Muscle layer of duodenum (tissue), 2 donors: ENCODE data around the gene TNFAIP6.
"Not testable (repeated sequence)": the region's sequence is repeated elsewhere in the genome, so short reads cannot be mapped to it uniquely, and the experiment has no call there.

ENCODE experiments used
- H3K27ac ChIP-seq: one replicate; pipeline ENCODE4 v1.7.0; 2013; ENCODE audit warnings: mild to moderate bottlenecking, low read length
- H3K27me3 ChIP-seq: one replicate; pipeline ENCODE4 v1.7.0; 2013; ENCODE audit warnings: low read depth, mild to moderate bottlenecking, control low read depth, low read length
- H3K36me3 ChIP-seq, 2 donors: one replicate each; pipeline ENCODE4 v1.7.0; 2013; ENCODE audit warnings: low read length in 2 of 2, control low read depth in 1 of 2, mild to moderate bottlenecking in 1 of 2; ENCODE audit not compliant: insufficient read depth in 2 of 2, control insufficient read depth in 1 of 2
- H3K4me1 ChIP-seq, 2 donors: one replicate each; pipeline ENCODE4 v1.7.0; 2013; ENCODE audit warnings: low read length in 2 of 2, mild to moderate bottlenecking in 2 of 2, control low read depth in 1 of 2, moderate library complexity in 1 of 2; ENCODE audit not compliant: insufficient read depth in 2 of 2, control insufficient read depth in 1 of 2
- H3K4me3 ChIP-seq, 2 donors: one replicate each; pipeline ENCODE4 v1.7.0; 2013; ENCODE audit warnings: low read length in 2 of 2, low read depth in 1 of 2, mild to moderate bottlenecking in 1 of 2
- H3K9me3 ChIP-seq, 2 donors: one replicate each; pipeline ENCODE4 v1.7.0; 2013; ENCODE audit warnings: low read length in 2 of 2, control low read depth in 1 of 2, mild to moderate bottlenecking in 1 of 2; ENCODE audit not compliant: control insufficient read depth in 1 of 2
- donor health status: healthy.

TNFAIP6 gene

GRCh38 chr2:151357359-151357758, at the start of gene TNFAIP6:
TSS of gene TNFAIP6 (plus strand) at chr2:151357592. CDS start at chr2:151357667, 75 bp downstream.
- H3K4me1 ChIP-seq: no peaks in the 10 kb centered on the region
- peak within 1 kb of the TSS; percentile 42 to 50 for H3K4me3 ChIP-seq
- H3K27ac ChIP-seq: peak within 1 kb of the TSS; percentile 78

GRCh38 chr2:151310313-151310712, 47.1 kb upstream of the TNFAIP6 start:
- H3K4me1 ChIP-seq, H3K27ac ChIP-seq, H3K27me3 ChIP-seq, H3K36me3 ChIP-seq, H3K4me3 ChIP-seq, H3K9me3 ChIP-seq: not testable (repeated sequence)

More at GRCh38 chr2:151357359-151357758, at the start of gene TNFAIP6:
- no peaks in the 10 kb centered on the region for H3K9me3 ChIP-seq
- H3K27me3 ChIP-seq: no peaks in the 10 kb centered on the region
- H3K36me3 ChIP-seq: no peaks in the 10 kb centered on the region

GRCh38 chr2:151312440-151312839, 45.0 kb upstream of the TNFAIP6 start:
- H3K27ac ChIP-seq, H3K4me3 ChIP-seq, H3K4me1 ChIP-seq, H3K9me3 ChIP-seq, H3K27me3 ChIP-seq, H3K36me3 ChIP-seq: not testable (repeated sequence)

- Histone ChIP-seq H3K36me3 (no peaks in the 10 kb centered on the region), H3K4me1 (peaks cover 0 to 6% of the 10 kb centered on the region in 2 donors), H3K27ac (no peak overlapping the region), H3K9me3 (peaks cover 0 to 3% of the 10 kb centered on the region in 2 donors), H3K27me3 (no peaks in the 10 kb centered on the region), H3K4me3 (peak overlapping the region in 1 of 2 donors; percentile 3)
These were observed 42.0 kb upstream of the TNFAIP6 start for GRCh38 chr2:151315381-151315903.

GRCh38 chr2:151325581-151326095, 31.8 kb upstream of the TNFAIP6 start:
- no peaks in the 10 kb centered on the region for H3K4me1 ChIP-seq
- no peaks in the 10 kb centered on the region for H3K36me3 ChIP-seq
- H3K27me3 ChIP-seq: no peaks in the 10 kb centered on the region
- H3K4me3 ChIP-seq: no peak overlapping the region
- peaks cover 0 to under 1% of the 10 kb centered on the region in 2 donors for H3K9me3 ChIP-seq
- no peak overlapping the region for H3K27ac ChIP-seq

- Histone ChIP-seq H3K36me3 (no peaks in the 10 kb centered on the region), H3K9me3 (peaks cover 0 to 3% of the 10 kb centered on the region in 2 donors), H3K4me1 (no peaks in the 10 kb centered on the region), H3K27ac (no peak overlapping the region), H3K27me3 (no peaks in the 10 kb centered on the region), H3K4me3 (no peak overlapping the region)
These were observed 30.8 kb upstream of the TNFAIP6 start for GRCh38 chr2:151326554-151326953.

- Histone ChIP-seq H3K27ac (no peak overlapping the region), H3K4me1 (no peaks in the 10 kb centered on the region), H3K9me3 (peaks cover 0 to 3% of the 10 kb centered on the region in 2 donors), H3K4me3 (no peak overlapping the region), H3K27me3 (no peaks in the 10 kb centered on the region), H3K36me3 (no peaks in the 10 kb centered on the region)
These were observed 27.4 kb upstream of the TNFAIP6 start for GRCh38 chr2:151329998-151330397.

- H3K27me3 ChIP-seq: no peaks in the 10 kb centered on the region
- H3K36me3 ChIP-seq: no peaks in the 10 kb centered on the region
- no peak overlapping the region for H3K4me3 ChIP-seq
- no peak overlapping the region for H3K27ac ChIP-seq
- H3K4me1 ChIP-seq: no peaks in the 10 kb centered on the region
- peaks cover 0 to 3% of the 10 kb centered on the region in 2 donors for H3K9me3 ChIP-seq
These were observed 24.3 kb upstream of the TNFAIP6 start for GRCh38 chr2:151333083-151333482.

- Histone ChIP-seq H3K36me3 (no peaks in the 10 kb centered on the region), H3K27me3 (no peaks in the 10 kb centered on the region), H3K27ac (no peak overlapping the region), H3K4me3 (no peak overlapping the region), H3K4me1 (no peaks in the 10 kb centered on the region), H3K9me3 (peaks cover 0 to 3% of the 10 kb centered on the region in 2 donors)
These were observed 23.1 kb upstream of the TNFAIP6 start for GRCh38 chr2:151334082-151334815.

GRCh38 chr2:151336863-151337371, 20.5 kb upstream of the TNFAIP6 start:
- Histone ChIP-seq H3K9me3 (no peaks in the 10 kb centered on the region), H3K27me3 (no peaks in the 10 kb centered on the region), H3K36me3 (no peaks in the 10 kb centered on the region), H3K27ac (no peak overlapping the region), H3K4me1 (no peaks in the 10 kb centered on the region), H3K4me3 (no peak overlapping the region)

- Histone ChIP-seq H3K9me3 (no peaks in the 10 kb centered on the region), H3K4me1 (no peaks in the 10 kb centered on the region), H3K36me3 (no peaks in the 10 kb centered on the region), H3K27ac (no peak overlapping the region), H3K27me3 (no peaks in the 10 kb centered on the region), H3K4me3 (no peak overlapping the region)
These were observed 19.7 kb upstream of the TNFAIP6 start for GRCh38 chr2:151337643-151338042.
